Nephron progenitor cell (in vitro differentiated cells): Measurements from ENCODE around the gene IL20RA.

ENCODE experiments used
- DNase-seq: peaks from one replicate; pipeline ENCODE4 v3.0.0; 2021
- H3K27ac Mint-ChIP-seq: 2 replicates; pipeline ENCODE4 v1.8.0; 2021; ENCODE audit warnings: mild to moderate bottlenecking, moderate library complexity, mixed read lengths
- H3K27me3 Mint-ChIP-seq: 2 replicates; pipeline ENCODE4 v1.8.0; 2021; ENCODE audit warnings: mild to moderate bottlenecking, low read depth, mixed read lengths; ENCODE audit not compliant: poor library complexity
- H3K36me3 Mint-ChIP-seq: 2 replicates; pipeline ENCODE4 v1.8.0; 2021; ENCODE audit warnings: low read depth, mixed read lengths
- H3K4me1 Mint-ChIP-seq: 2 replicates; pipeline ENCODE4 v1.8.0; 2021; ENCODE audit warnings: mixed read lengths
- H3K4me3 Mint-ChIP-seq: 2 replicates; pipeline ENCODE4 v1.8.0; 2021; ENCODE audit warnings: mild to moderate bottlenecking, moderate library complexity, mixed read lengths
- H3K9me3 Mint-ChIP-seq: 2 replicates; pipeline ENCODE4 v1.8.0; 2021; ENCODE audit warnings: mild to moderate bottlenecking, moderate library complexity, mixed read lengths
- TF ChIP-seq, protein P1 (sequence below): fragments of 200-600 bp; sonication (generic); IDR thresholded peaks from 2 replicates; pipeline ENCODE4 v1.5.0; 2021; ENCODE audit warnings: antibody characterized with exemption

IL20RA gene

DNA sequence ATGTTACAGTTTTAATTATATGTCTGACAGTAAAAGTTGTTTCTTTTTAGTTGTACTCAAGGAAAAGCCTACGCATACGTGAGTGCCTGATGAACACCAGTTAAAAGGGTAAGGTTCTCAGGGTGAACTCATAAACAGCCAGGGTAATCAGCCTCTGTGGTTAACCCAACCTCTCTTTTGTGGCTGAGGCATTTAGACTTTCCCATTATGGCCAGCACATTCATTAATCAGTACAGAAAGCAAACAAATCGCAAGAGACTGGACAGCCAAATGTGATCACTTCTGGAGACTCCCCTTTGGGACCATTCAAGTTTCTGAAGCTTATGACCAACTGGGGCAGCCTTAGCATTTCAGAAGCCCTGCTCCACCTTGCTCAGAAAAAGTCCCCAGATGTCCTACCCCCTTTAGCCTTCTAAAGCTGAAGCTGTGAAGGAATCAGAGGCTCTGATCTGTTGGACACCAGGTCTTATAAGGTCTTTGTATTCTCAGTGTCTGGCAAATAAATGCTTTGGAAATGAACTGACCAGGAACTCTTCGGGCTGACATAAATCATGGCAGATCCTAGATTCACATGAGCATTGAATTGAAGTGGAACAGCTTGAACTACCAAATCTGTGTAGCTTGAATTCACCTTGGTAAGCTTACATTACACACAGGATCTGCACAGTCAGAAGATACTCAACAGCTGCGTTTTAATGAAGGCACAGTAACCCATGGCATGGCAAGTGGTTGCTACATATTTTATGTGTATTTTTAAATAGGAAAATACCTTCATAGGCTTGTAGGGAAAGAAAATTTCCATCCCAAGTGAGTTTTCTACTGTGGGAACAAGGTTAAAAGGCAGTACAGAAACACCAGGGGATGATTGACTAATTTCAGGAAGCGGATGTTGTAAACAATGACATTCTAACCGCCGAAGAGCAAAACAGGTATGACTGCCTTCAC is 18.7 kb downstream of the IL20RA start:
- Mint-ChIP-seq H3K9me3 (peaks cover 4% of the 10 kb centered on the region), H3K4me3 (no peak overlapping the region), H3K36me3 (no peaks in the 10 kb centered on the region), H3K27ac (no peak overlapping the region), H3K4me1 (no peaks in the 10 kb centered on the region), H3K27me3 (no peaks in the 10 kb centered on the region)
- TF ChIP-seq, protein P1, sequence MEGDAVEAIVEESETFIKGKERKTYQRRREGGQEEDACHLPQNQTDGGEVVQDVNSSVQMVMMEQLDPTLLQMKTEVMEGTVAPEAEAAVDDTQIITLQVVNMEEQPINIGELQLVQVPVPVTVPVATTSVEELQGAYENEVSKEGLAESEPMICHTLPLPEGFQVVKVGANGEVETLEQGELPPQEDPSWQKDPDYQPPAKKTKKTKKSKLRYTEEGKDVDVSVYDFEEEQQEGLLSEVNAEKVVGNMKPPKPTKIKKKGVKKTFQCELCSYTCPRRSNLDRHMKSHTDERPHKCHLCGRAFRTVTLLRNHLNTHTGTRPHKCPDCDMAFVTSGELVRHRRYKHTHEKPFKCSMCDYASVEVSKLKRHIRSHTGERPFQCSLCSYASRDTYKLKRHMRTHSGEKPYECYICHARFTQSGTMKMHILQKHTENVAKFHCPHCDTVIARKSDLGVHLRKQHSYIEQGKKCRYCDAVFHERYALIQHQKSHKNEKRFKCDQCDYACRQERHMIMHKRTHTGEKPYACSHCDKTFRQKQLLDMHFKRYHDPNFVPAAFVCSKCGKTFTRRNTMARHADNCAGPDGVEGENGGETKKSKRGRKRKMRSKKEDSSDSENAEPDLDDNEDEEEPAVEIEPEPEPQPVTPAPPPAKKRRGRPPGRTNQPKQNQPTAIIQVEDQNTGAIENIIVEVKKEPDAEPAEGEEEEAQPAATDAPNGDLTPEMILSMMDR = no peak
- no peak for DNase-seq

DNA sequence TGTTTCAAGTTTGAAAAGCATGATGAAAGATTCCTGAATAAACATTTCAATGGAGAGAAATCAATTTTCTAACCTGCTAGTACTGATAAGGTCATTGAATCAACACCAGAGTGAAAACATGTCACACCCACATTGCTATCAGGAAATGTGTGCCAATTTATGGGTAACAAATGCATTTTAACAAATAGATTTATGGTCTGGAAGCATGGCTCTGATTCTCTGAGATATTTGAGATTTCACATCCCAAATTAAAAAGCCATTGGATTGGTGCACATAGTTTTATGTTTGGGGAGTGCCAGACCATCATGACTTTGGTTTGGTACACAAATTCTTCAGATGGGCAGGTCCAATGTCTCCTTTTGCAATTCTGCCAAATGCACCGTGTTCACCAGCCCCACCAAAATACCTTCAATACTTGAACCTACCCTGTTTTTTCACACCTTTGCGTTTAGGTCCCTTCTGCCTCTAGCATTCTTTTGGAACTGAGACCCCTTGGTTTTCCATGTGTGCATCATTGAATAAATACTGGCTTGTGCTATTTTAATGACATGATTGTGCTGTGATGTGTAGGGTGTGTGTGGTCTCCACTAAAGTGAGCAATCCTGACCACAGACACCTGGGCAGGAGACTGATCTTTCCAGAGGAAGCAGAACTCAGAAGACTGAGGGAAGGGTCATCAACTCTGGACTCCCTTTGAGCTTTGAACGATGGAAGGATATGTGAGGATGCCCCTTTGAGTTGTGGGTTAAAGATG is 20.4 kb downstream of the IL20RA start:
- H3K27ac Mint-ChIP-seq = no peak overlapping the region
- TF ChIP-seq, protein P1 = no peak

DNA sequence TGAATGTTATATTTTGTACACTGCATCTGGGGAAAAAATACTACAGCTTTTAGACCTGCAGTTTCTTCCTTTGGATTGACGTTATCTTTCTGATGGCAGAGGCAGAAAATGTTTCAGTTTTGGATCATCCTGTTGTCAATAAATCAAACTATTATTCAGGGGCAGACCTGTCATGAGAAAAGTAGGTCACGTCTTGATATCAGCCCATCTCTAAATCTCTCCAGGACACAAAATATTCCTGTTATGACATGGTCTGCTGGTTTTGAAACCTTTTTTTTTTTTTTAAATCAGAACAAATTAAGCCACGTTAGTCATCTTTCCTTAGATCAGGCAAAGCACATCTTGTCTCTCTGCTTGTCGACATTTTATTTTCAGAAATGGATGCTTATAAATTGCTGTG is 24.0 kb downstream of the IL20RA start:
- TF ChIP-seq, protein P1 = no peak
- no peaks in the 10 kb centered on the region for H3K36me3 Mint-ChIP-seq
- no peak overlapping the region for H3K4me3 Mint-ChIP-seq
- H3K4me1 Mint-ChIP-seq = no peaks in the 10 kb centered on the region
- no peaks in the 10 kb centered on the region for H3K27me3 Mint-ChIP-seq
- H3K9me3 Mint-ChIP-seq = peaks cover 10% of the 10 kb centered on the region
- no peak for DNase-seq
- H3K27ac Mint-ChIP-seq = no peak overlapping the region

More for the DNA sequence above, 20.4 kb downstream of the IL20RA start:
- H3K4me3 Mint-ChIP-seq = no peak overlapping the region
- no peaks in the 10 kb centered on the region for H3K36me3 Mint-ChIP-seq
- H3K4me1 Mint-ChIP-seq = no peaks in the 10 kb centered on the region
- peaks cover 10% of the 10 kb centered on the region for H3K9me3 Mint-ChIP-seq
- no peak for DNase-seq
- H3K27me3 Mint-ChIP-seq = no peaks in the 10 kb centered on the region

DNA sequence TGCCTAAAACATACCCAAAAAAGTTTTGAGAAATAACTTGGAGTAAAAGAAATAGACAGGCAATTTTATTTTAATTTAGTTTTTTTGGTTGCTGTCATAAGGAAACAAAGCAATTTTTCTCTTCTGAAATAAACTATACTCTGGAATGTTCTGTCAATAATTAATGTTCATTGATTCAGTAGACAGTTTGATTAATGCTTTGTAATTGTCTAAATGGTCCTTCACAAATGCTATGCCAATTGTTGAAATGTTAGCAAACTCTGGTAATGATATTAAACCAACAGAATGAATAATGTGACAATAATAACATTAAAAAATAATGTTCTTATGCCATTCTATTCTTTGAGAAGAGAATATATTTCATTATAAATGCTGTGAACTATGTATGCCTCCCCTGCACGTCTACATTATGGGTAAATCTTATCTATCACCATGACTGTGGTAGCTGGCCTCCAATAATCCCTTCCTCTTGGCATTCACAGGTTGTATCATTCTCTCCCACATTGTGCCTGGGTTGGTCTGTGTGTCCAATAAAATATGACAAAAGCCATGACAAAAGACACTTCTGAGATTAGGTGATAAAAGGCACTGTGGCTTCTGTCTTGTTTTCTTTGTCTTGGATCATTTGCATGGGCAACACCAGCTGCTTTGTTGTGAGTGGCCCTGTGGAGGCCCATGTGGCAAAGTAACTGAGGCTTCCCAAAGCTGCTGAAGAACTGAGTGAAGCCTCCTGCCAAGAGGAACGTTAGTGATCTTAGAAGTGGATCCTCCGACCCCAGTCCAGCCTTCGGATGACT is 25.1 kb downstream of the IL20RA start:
- Mint-ChIP-seq H3K9me3 (peaks cover 10% of the 10 kb centered on the region), H3K4me1 (no peaks in the 10 kb centered on the region), H3K27ac (no peak overlapping the region), H3K36me3 (no peaks in the 10 kb centered on the region), H3K4me3 (no peak overlapping the region), H3K27me3 (no peaks in the 10 kb centered on the region)
- no peak for DNase-seq
- TF ChIP-seq, protein P1 = no peak

DNA sequence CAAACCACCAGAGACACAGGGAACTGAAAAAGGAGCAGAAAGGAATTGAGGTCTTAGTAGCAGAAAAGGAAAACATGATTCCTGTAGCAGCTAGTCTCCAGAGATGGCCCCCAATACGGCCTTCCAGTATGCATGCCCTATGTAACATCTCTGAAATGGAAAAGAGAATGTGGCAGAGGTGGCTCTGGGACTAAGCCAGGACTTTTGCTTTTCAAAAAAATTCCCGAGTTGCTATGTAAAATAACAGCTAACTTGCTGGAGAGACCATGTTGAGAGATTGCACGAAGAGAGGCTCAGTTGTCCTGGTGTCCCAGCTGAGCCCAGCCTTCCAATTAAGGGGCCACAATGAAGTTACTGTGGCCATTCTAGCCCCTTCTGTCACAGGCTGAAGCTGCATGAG is 27.7 kb downstream of the IL20RA start:
- H3K27ac Mint-ChIP-seq = no peak overlapping the region
- no peaks in the 10 kb centered on the region for H3K27me3 Mint-ChIP-seq

More for the DNA sequence above, 27.7 kb downstream of the IL20RA start:
- TF ChIP-seq, protein P1 = no peak
- Mint-ChIP-seq H3K36me3 (no peaks in the 10 kb centered on the region), H3K9me3 (peaks cover 10% of the 10 kb centered on the region), H3K4me3 (no peak overlapping the region), H3K4me1 (no peaks in the 10 kb centered on the region)
- DNase-seq = no peak
